ENCODE data around the gene SGIP1. TPM values are rescaled to one million over a fixed set of nuclear protein-coding genes. Genes with fewer than 3 reads are reported as not detected.

The SGIP1 gene
- total and polyA plus RNA-seq, 4 donors: 24.0 to 66.7 (median 46.2) TPM

DNA sequence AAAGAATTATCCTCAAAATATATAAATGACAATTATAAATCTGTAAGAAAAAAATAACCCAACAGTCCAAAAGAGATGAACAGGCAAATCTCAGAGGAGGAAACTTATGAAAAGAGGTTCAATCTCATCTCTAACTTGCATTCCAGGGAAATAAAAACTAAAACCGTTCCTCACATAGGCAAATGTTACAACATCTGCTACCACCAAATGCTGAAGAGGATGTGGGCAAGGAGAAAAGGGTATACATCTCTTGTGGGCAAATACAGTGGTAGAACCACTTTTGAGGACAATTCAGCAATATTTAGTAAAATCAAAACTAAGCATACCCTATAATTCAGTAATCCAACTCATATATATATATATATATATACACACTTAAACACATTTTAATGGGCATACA lies 33.7 kb upstream of the SGIP1 start:
- Histone ChIP-seq H3K27me3 (ENCODE audit: control insufficient read depth, insufficient read depth, low read length) (no peaks in the 10 kb centered on the region), H3K9me3 (ENCODE audit: control insufficient read depth, insufficient read depth, low read length) (no peaks in the 10 kb centered on the region), H3K4me1 (ENCODE audit: control insufficient read depth, insufficient read depth, low read length) (no peaks in the 10 kb centered on the region), H3K4me3 (ENCODE audit: low read depth, low read length) (no peak overlapping the region), H3K36me3 (ENCODE audit: control insufficient read depth, insufficient read depth, low read length) (no peaks in the 10 kb centered on the region), H3K27ac (ENCODE audit: low read depth, low read length) (no peak overlapping the region)
- DNase-seq (ENCODE audit: low read depth in 4 of 6, low spot score in 6 of 6): no peak
- no CpG with 5 or more reads among the region's 1 CpG for WGBS (ENCODE audit: insufficient coverage)

DNA sequence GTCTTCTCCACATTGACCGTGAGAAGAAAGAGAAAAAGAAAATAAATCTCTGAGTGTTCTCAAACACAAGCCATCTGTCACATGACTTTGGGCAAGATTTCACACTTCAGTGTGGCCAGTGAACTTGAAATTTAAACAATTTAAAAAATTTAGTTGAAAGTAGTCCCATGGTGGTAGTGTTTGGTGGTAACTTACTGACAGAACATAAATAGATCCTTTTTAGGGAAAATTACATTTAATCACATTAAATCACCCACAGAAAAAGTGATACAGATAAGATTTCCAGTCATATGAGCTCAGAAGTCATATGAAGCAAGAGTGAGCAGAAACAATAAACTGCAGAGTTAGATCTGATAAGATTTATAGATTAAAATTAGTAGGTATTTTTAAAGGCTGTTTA lies 31.9 kb upstream of the SGIP1 start:
- Histone ChIP-seq H3K36me3 (ENCODE audit: control insufficient read depth, insufficient read depth, low read length) (no peaks in the 10 kb centered on the region), H3K27me3 (ENCODE audit: control insufficient read depth, insufficient read depth, low read length) (no peaks in the 10 kb centered on the region), H3K9me3 (ENCODE audit: control insufficient read depth, insufficient read depth, low read length) (no peaks in the 10 kb centered on the region), H3K27ac (ENCODE audit: low read depth, low read length) (no peak overlapping the region), H3K4me1 (ENCODE audit: control insufficient read depth, insufficient read depth, low read length) (no peaks in the 10 kb centered on the region), H3K4me3 (ENCODE audit: low read depth, low read length) (no peak overlapping the region)
- WGBS (ENCODE audit: insufficient coverage): no CpG with 5 or more reads among the region's 1 CpG
- no peak for DNase-seq (ENCODE audit: low read depth in 4 of 6, low spot score in 6 of 6)

DNA sequence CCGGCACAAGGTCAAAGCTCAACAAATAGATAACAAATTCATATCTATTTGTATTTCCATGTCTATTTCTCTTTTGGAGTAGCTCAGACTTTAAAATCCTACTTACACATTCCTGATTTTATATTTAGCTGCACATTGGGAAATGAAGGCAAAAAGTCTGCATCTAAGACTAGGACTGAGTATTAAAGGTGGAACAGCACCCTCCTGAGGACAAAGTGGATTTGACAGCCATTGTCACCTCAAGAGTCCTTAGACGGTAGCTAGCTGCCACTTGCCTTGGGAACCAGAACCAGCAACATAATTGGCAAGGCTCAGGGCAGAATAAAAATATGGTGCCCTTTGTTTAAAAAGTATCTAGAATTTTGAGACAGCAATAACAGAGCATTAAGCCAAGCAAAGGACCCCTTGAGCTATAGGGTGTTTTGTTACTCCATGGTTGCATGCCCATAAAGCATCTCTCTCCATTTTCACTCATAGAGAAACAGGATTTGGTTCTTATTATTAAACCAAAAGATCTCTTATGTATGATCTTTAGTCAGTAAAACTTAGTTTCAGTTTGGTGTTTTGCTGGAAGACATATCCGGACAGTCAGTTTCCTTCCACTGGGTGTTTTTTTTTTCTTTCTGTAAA lies 30.0 kb upstream of the SGIP1 start:
- no peaks in the 10 kb centered on the region for H3K4me1 ChIP-seq (ENCODE audit: control insufficient read depth, insufficient read depth, low read length)
- H3K36me3 ChIP-seq (ENCODE audit: control insufficient read depth, insufficient read depth, low read length): no peaks in the 10 kb centered on the region
- DNase-seq (ENCODE audit: low read depth in 4 of 6, low spot score in 6 of 6): peak in 4 of 6 donors; percentile 8 to 75 (median 36)
- 17% methylated on average over 1 of the region's 3 CpGs for WGBS (ENCODE audit: insufficient coverage)
- H3K27me3 ChIP-seq (ENCODE audit: control insufficient read depth, insufficient read depth, low read length): no peaks in the 10 kb centered on the region
- H3K27ac ChIP-seq (ENCODE audit: low read depth, low read length): no peak overlapping the region
- H3K4me3 ChIP-seq (ENCODE audit: low read depth, low read length): no peak overlapping the region
- H3K9me3 ChIP-seq (ENCODE audit: control insufficient read depth, insufficient read depth, low read length): no peaks in the 10 kb centered on the region

DNA sequence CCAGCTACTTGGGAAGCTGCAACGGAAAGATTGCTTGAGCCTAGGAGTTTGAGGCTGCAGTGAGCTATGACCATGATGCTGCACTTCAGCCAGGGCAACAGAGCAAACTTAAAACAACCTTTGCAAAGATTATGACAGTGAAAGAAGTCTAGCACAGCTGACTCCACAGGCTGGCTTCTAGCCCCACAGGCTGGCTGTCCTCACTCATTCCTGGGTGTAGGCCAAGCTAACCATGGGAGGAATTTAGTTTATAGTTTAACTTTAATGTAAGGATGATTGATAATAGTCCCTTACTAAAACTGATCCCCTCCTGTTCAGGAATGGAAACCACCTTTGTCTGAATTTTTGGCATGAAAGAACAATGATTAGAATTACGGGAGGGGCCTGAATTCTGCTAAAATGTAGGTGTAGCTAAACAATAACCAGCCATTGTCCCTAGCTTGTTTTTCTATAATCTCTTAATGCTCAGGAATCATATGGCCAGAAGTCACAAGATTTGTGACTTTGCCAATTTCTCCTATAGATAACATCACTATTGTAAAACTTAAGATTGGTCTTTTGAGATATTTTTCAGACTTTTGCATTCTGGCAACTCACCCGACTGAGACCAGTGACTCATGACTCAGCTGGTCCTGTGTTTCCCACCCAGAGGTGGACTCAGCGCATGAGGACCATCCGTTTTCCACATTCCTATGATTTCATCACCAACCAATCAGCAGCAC lies 28.1 kb upstream of the SGIP1 start:
- 89% methylated on average over 4 of the region's 5 CpGs for WGBS (ENCODE audit: insufficient coverage)
- H3K4me1 ChIP-seq (ENCODE audit: control insufficient read depth, insufficient read depth, low read length): no peaks in the 10 kb centered on the region
- no peak for DNase-seq (ENCODE audit: low read depth in 4 of 6, low spot score in 6 of 6)

DNA sequence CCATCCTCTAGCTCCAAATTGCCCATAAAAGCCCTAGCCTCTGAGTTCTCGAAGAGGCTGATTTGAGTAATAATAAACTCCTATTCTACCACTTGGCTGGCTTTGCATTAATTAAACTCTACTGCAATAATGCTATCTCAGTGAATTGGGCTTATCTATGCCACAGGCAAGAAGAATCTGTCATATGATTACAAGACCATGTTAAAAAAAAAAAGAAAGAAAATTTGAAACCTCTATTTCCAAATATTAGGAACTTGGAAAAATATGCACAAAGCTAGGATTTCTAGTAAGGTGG lies 27.6 kb upstream of the SGIP1 start:
- H3K27ac ChIP-seq (ENCODE audit: low read depth, low read length): no peak overlapping the region
- no CpG with 5 or more reads among the region's 1 CpG for WGBS (ENCODE audit: insufficient coverage)
- no peaks in the 10 kb centered on the region for H3K4me1 ChIP-seq (ENCODE audit: control insufficient read depth, insufficient read depth, low read length)
- H3K36me3 ChIP-seq (ENCODE audit: control insufficient read depth, insufficient read depth, low read length): no peaks in the 10 kb centered on the region
- H3K9me3 ChIP-seq (ENCODE audit: control insufficient read depth, insufficient read depth, low read length): no peaks in the 10 kb centered on the region
- H3K4me3 ChIP-seq (ENCODE audit: low read depth, low read length): no peak overlapping the region
- H3K27me3 ChIP-seq (ENCODE audit: control insufficient read depth, insufficient read depth, low read length): no peaks in the 10 kb centered on the region
- no peak for DNase-seq (ENCODE audit: low read depth in 4 of 6, low spot score in 6 of 6)

More for the DNA sequence above, 28.1 kb upstream of the SGIP1 start:
- Histone ChIP-seq H3K9me3 (ENCODE audit: control insufficient read depth, insufficient read depth, low read length) (no peaks in the 10 kb centered on the region), H3K4me3 (ENCODE audit: low read depth, low read length) (no peak overlapping the region), H3K36me3 (ENCODE audit: control insufficient read depth, insufficient read depth, low read length) (no peaks in the 10 kb centered on the region), H3K27ac (ENCODE audit: low read depth, low read length) (no peak overlapping the region), H3K27me3 (ENCODE audit: control insufficient read depth, insufficient read depth, low read length) (no peaks in the 10 kb centered on the region)

DNA sequence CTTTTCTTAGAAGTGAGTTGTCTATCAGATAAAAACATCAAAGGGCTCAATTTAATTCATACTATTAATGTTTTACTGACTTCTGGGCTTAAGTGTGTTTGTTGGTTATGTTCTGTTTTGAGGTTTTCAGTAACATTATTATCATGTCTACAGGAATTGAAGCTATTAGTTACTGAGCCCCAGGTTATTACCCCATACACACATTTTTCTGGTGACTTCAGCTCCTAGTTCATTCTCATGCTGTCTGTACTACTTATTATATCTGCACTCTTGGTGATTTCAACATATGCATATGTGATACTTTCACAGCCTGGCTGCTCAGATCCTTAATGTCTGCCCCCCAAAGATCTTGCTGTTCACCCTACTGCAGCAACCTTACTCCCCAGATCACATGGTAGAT lies 27.0 kb upstream of the SGIP1 start:
- Histone ChIP-seq H3K9me3 (ENCODE audit: control insufficient read depth, insufficient read depth, low read length) (no peaks in the 10 kb centered on the region), H3K36me3 (ENCODE audit: control insufficient read depth, insufficient read depth, low read length) (no peaks in the 10 kb centered on the region)
- DNase-seq (ENCODE audit: low read depth in 4 of 6, low spot score in 6 of 6): no peak

DNA sequence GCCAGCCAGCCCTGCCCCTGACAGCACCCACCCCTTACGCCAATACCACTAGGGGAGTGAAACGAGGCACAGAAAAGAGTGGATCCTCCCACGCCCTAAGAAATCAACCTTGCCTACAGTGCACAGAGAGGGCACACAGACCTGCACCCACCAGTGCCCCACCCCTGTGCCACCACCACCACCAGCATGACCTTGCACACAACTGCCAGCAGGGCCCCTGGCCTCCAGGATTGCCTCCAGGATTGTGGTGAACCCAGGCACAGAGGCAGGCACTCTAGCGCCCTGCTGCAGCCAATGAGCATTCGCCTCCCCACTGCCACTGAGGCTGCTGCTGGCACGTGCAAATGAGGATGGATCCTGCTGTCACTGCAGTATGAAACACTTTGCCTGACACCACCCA lies 23.5 kb upstream of the SGIP1 start:
- no peak for DNase-seq (ENCODE audit: low read depth in 4 of 6, low spot score in 6 of 6)
- WGBS (ENCODE audit: insufficient coverage): 87% methylated on average over 6 of the region's 6 CpGs
- Histone ChIP-seq H3K36me3 (ENCODE audit: control insufficient read depth, insufficient read depth, low read length) (no peaks in the 10 kb centered on the region), H3K9me3 (ENCODE audit: control insufficient read depth, insufficient read depth, low read length) (peaks cover 2% of the 10 kb centered on the region), H3K27ac (ENCODE audit: low read depth, low read length) (no peak overlapping the region), H3K4me3 (ENCODE audit: low read depth, low read length) (no peak overlapping the region), H3K4me1 (ENCODE audit: control insufficient read depth, insufficient read depth, low read length) (no peaks in the 10 kb centered on the region), H3K27me3 (ENCODE audit: control insufficient read depth, insufficient read depth, low read length) (no peaks in the 10 kb centered on the region)

More for the DNA sequence above, 27.0 kb upstream of the SGIP1 start:
- Histone ChIP-seq H3K4me3 (ENCODE audit: low read depth, low read length) (no peak overlapping the region), H3K27me3 (ENCODE audit: control insufficient read depth, insufficient read depth, low read length) (no peaks in the 10 kb centered on the region), H3K27ac (ENCODE audit: low read depth, low read length) (no peak overlapping the region), H3K4me1 (ENCODE audit: control insufficient read depth, insufficient read depth, low read length) (no peaks in the 10 kb centered on the region)

DNA sequence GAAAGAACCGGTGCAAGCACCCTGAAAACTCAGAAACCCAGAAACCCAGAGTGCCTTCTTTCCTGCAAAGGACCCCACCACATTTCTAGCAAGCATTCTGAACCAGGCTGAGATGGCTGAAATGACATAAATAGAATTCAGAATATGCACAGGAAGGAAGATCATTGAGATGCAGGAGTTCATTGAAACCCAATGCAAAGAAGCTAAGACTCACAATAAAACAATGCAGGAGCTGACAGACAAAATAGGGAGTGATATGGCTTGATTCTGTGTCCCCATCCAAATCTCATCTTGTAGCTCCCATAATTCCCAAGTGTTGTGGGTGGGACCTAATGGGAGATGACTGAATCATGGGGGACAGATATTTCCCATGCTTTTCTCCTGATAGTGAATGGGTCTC lies 22.8 kb upstream of the SGIP1 start:
- no peaks in the 10 kb centered on the region for H3K36me3 ChIP-seq (ENCODE audit: control insufficient read depth, insufficient read depth, low read length)
- no peaks in the 10 kb centered on the region for H3K27me3 ChIP-seq (ENCODE audit: control insufficient read depth, insufficient read depth, low read length)
- H3K27ac ChIP-seq (ENCODE audit: low read depth, low read length): no peak overlapping the region
- no peak overlapping the region for H3K4me3 ChIP-seq (ENCODE audit: low read depth, low read length)
- H3K4me1 ChIP-seq (ENCODE audit: control insufficient read depth, insufficient read depth, low read length): no peaks in the 10 kb centered on the region
- peaks cover 2% of the 10 kb centered on the region for H3K9me3 ChIP-seq (ENCODE audit: control insufficient read depth, insufficient read depth, low read length)
- WGBS (ENCODE audit: insufficient coverage): no CpG with 5 or more reads among the region's 1 CpG
- DNase-seq (ENCODE audit: low read depth in 4 of 6, low spot score in 6 of 6): no peak

DNA sequence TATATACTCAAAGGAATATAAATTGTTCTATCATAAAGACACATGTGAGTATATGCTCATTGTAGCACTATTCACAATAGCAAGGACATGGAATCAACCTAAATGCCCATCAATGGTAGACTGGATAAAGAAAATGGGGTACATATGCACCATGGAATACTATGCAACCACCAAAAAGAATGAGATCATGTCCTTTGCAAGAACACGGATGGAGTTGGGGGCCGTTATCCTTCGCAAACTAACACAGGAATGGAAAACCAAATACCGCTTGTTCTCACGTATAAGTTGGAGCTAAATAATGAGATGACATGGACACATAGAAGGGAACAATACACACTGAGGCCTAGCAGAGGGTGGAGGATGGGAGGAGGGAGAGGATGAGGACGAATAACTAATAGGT lies 16.0 kb upstream of the SGIP1 start:
- Histone ChIP-seq H3K9me3 (ENCODE audit: control insufficient read depth, insufficient read depth, low read length) (peaks cover 2% of the 10 kb centered on the region), H3K36me3 (ENCODE audit: control insufficient read depth, insufficient read depth, low read length) (no peaks in the 10 kb centered on the region), H3K4me1 (ENCODE audit: control insufficient read depth, insufficient read depth, low read length) (no peaks in the 10 kb centered on the region), H3K27ac (ENCODE audit: low read depth, low read length) (no peak overlapping the region), H3K4me3 (ENCODE audit: low read depth, low read length) (no peak overlapping the region), H3K27me3 (ENCODE audit: control insufficient read depth, insufficient read depth, low read length) (no peaks in the 10 kb centered on the region)
- DNase-seq (ENCODE audit: low read depth in 4 of 6, low spot score in 6 of 6): no peak
- WGBS (ENCODE audit: insufficient coverage): no CpG with 5 or more reads among the region's 6 CpGs

DNA sequence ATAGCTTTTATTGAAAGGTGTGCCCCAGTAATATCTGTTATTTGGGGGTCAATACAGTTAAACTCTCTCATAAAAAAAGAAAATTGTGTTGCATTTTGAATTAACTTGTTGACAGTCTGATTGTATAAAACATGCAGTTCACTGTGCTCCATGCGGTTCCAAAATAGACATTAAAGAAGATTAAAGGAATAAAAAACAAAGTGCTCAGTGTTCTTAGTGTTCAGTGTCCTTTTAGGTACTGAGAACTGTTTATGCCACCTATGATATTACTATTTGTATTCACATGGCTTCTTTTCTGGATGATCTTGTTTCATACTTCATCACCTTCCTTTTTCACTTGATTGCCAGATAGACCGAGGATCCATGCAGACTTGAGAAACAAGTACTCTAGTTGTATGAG lies 15.3 kb upstream of the SGIP1 start:
- Histone ChIP-seq H3K27ac (ENCODE audit: low read depth, low read length) (no peak overlapping the region), H3K36me3 (ENCODE audit: control insufficient read depth, insufficient read depth, low read length) (no peaks in the 10 kb centered on the region), H3K27me3 (ENCODE audit: control insufficient read depth, insufficient read depth, low read length) (no peaks in the 10 kb centered on the region), H3K4me1 (ENCODE audit: control insufficient read depth, insufficient read depth, low read length) (no peaks in the 10 kb centered on the region), H3K9me3 (ENCODE audit: control insufficient read depth, insufficient read depth, low read length) (no peaks in the 10 kb centered on the region), H3K4me3 (ENCODE audit: low read depth, low read length) (no peak overlapping the region)
- no CpG with 5 or more reads among the region's 2 CpGs for WGBS (ENCODE audit: insufficient coverage)
- no peak for DNase-seq (ENCODE audit: low read depth in 4 of 6, low spot score in 6 of 6)

All from spinal cord (tissue), 10 donors.